ENCODE measurements around the gene NTN4.
"Not testable (repeated sequence)": the region's sequence is repeated elsewhere in the genome, so short reads cannot be mapped to it uniquely, and the experiment has no call there.

The NTN4 gene

GRCh38 chr12:95658386-95658785 is 132.2 kb downstream of the NTN4 start:
- ChIA-PET POLR2A (no interaction called here), CTCF (no interaction called here)
- DNase-seq (ENCODE audit: low read depth, low spot score) = no peak
- TF ChIP-seq, protein P1, sequence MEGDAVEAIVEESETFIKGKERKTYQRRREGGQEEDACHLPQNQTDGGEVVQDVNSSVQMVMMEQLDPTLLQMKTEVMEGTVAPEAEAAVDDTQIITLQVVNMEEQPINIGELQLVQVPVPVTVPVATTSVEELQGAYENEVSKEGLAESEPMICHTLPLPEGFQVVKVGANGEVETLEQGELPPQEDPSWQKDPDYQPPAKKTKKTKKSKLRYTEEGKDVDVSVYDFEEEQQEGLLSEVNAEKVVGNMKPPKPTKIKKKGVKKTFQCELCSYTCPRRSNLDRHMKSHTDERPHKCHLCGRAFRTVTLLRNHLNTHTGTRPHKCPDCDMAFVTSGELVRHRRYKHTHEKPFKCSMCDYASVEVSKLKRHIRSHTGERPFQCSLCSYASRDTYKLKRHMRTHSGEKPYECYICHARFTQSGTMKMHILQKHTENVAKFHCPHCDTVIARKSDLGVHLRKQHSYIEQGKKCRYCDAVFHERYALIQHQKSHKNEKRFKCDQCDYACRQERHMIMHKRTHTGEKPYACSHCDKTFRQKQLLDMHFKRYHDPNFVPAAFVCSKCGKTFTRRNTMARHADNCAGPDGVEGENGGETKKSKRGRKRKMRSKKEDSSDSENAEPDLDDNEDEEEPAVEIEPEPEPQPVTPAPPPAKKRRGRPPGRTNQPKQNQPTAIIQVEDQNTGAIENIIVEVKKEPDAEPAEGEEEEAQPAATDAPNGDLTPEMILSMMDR (IDR thresholded peaks at IDR 0.05; ENCODE audit: insufficient read depth, low read length, missing control alignments) = no peak
- no peak overlapping the region for H3K4me3 ChIP-seq (ENCODE audit: low read depth, low read length)

GRCh38 chr12:95654665-95655064 is 135.9 kb downstream of the NTN4 start:
- DNase-seq (ENCODE audit: low read depth, low spot score); CTCF ChIA-PET; H3K4me3 ChIP-seq (ENCODE audit: low read depth, low read length); POLR2A ChIA-PET: not testable (repeated sequence)

- ChIA-PET POLR2A (no interaction called here), CTCF (no interaction called here)
- TF ChIP-seq, protein P1 (IDR thresholded peaks at IDR 0.05; ENCODE audit: insufficient read depth, low read length, missing control alignments) = no peak
- H3K4me3 ChIP-seq (ENCODE audit: low read depth, low read length) = no peak overlapping the region
- DNase-seq (ENCODE audit: low read depth, low spot score) = peak; percentile 91
These were observed 136.6 kb downstream of the NTN4 start for GRCh38 chr12:95653771-95654546.

- no peak overlapping the region for H3K4me3 ChIP-seq (ENCODE audit: low read depth, low read length)
- ChIA-PET POLR2A (no interaction called here), CTCF (interaction anchor here (0.7 to 1.2 kb wide), 4 partner anchors 25 to 159 kb away, joined by 3 read pairs; no protein-coding TSS in a partner anchor)
- TF ChIP-seq, protein P1 (IDR thresholded peaks at IDR 0.05; ENCODE audit: insufficient read depth, low read length, missing control alignments) = no peak
- no peak for DNase-seq (ENCODE audit: low read depth, low spot score)
These were observed 138.9 kb downstream of the NTN4 start for GRCh38 chr12:95651681-95652080.

- peak; percentile 96 for DNase-seq (ENCODE audit: low read depth, low spot score)
- TF ChIP-seq, protein P1 (IDR thresholded peaks at IDR 0.05; ENCODE audit: insufficient read depth, low read length, missing control alignments) = no peak
- no peak overlapping the region for H3K4me3 ChIP-seq (ENCODE audit: low read depth, low read length)
- POLR2A ChIA-PET = interaction anchor here (1.2 kb wide), 1 partner anchor 12 kb away, joined by 4 read pairs; no protein-coding TSS in a partner anchor
- CTCF ChIA-PET = interaction anchor here (1.0 to 3.4 kb wide), 4 partner anchors 9 to 164 kb away, joined by 3 to 11 read pairs (median 6); no protein-coding TSS in a partner anchor
These were observed 141.4 kb downstream of the NTN4 start for GRCh38 chr12:95648990-95649791.

DNA sequence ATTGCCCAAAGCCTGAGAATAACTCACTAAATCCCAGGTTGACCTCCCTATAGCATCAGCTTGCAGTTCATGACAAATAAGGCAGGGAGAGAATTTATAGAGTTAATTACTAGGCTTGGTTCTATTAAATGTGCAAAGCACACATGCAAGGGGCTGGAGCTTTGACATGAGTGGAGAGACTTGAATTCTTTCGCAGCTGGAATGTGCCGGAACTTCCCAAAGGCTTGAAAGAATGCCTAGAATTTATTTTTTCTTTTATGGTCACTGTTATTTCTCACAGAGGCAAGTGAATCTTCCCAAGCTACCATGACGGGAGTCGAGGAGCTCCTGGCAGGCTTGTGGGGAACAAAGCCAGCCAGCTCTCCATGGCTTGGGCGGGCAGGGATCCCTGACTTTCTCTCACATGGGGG is 143.8 kb downstream of the NTN4 start:
- H3K4me3 ChIP-seq (ENCODE audit: low read depth, low read length) = no peak overlapping the region
- ChIA-PET CTCF (interaction anchor here (0.8 to 3.4 kb wide), 5 partner anchors 10 to 64 kb away, joined by 3 to 11 read pairs (median 4); no protein-coding TSS in a partner anchor), POLR2A (interaction anchor here (0.7 to 1.3 kb wide), 8 partner anchors 9 to 159 kb away, joined by 3 to 5 read pairs (median 4); no protein-coding TSS in a partner anchor)
- DNase-seq (ENCODE audit: low read depth, low spot score) = peak; percentile 100
- TF ChIP-seq, protein P1 (IDR thresholded peaks at IDR 0.05; ENCODE audit: insufficient read depth, low read length, missing control alignments) = no peak
